Esophagus mucosa (tissue), 1 donor: ENCODE data around the gene ANKRD23. TPM values are rescaled to one million over a fixed set of nuclear protein-coding genes. Genes with fewer than 3 reads are reported as not detected.

Experiments used
- ATAC-seq: fragments of 200-7000 bp; cut with Tn5 transposase; one replicate; pipeline ENCODE4 v1.9.1; 2020
- total RNA-seq: library from RNA; stranded (reverse); gene quantifications from one replicate; pipeline ENCODE4 v1.2.4, GENCODE V29; 2023
- donor health status: DM: yes; HTN: yes; CAD: no.

ANKRD23 gene
- total RNA-seq, 1 donor from 2014 or later, result 1.8 TPM

DNA sequence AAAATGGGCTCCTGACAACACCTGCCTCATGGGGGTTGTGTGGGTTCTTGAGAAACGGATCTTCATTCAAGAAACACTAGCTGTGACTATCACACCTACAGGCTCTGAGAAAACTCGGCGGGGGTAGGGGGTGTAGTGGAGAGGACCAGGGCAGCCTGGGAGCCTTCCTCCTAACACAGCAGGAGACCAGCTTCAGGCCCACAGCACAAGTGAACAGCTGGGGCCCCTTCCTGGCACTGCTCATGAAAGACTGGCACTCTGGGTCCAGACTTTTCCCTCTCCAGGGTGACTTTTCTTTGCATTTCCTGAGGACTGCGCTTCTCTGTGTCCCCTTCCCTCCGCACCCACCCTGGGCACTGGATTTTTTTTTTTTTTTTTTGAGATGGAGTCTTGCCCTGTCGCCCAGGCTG lies 33.2 kb upstream of the ANKRD23 start:
- no peak for ATAC-seq

- ATAC-seq, result no peak
These were observed 32.6 kb upstream of the ANKRD23 start for GRCh38 chr2:96876269-96877041.

DNA sequence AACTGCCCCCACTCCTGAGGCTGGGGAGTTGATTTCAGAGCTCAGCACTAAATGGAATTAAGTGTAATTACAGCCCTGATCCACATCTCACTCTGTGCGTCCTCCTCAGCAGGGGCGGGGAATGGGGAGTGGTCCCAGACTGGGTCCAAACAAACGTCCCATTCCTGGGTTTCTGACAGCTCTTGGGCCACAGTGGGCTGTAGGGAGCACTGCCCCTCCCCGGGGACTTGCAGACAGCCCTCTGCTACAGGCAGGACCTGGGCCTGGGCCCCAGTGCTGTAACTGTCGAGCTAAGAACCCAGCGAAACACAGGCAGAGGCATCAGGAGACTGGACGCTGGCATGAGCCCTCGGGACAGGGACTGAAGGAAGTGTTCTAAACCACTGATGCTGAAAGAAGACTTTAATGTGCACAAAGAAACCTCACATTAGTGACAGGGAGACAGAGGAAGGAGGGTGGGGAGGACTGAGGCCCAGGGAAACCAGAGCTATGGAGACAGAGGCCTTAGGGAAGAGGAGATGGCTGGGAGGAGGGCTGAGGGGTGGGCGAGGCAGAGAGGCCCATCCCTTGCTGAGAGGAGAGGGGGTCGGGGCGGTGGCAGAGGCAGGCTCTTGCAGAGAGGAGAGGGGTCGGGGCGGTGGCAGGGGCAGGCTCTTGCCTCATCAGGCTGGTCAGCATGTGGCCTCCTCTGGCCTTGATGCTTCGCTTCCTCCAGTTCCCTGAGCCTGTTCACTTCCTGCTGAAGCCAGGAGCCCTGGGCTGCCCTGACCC lies 31.9 kb upstream of the ANKRD23 start:
- no peak for ATAC-seq

DNA sequence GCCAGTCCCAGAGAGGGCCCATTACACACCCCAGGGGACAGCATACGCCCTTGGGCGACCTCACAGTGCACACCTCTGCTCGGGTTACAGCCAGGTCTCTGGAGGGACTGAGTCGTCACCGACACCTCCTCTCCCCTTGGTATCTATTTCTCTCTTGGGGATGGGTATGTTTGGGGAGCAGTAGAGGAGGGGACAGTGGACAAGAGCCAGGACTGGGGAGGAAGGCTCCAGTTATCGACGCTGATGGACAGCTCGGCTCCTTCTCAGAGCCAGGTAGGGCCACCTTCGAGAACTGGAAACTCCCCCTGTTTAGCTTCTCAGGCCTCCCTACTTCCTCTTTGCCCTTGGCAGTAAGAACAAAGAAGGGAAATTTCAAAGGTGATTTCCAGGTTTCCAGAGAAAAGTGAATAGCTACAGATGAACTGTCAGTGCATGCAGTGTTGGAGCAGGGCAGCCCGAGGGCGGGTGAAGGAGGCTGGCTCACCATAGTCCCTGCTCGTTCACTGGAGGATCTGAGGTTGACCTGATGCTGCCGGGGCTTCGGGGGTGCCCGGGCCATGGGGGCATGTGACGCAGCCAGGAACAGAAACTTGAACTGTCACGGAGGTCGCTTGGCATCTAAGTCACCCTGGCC lies 30.5 kb upstream of the ANKRD23 start:
- peak; percentile 10 for ATAC-seq

- no peak for ATAC-seq
These were observed 29.9 kb upstream of the ANKRD23 start for GRCh38 chr2:96873651-96874096.

DNA sequence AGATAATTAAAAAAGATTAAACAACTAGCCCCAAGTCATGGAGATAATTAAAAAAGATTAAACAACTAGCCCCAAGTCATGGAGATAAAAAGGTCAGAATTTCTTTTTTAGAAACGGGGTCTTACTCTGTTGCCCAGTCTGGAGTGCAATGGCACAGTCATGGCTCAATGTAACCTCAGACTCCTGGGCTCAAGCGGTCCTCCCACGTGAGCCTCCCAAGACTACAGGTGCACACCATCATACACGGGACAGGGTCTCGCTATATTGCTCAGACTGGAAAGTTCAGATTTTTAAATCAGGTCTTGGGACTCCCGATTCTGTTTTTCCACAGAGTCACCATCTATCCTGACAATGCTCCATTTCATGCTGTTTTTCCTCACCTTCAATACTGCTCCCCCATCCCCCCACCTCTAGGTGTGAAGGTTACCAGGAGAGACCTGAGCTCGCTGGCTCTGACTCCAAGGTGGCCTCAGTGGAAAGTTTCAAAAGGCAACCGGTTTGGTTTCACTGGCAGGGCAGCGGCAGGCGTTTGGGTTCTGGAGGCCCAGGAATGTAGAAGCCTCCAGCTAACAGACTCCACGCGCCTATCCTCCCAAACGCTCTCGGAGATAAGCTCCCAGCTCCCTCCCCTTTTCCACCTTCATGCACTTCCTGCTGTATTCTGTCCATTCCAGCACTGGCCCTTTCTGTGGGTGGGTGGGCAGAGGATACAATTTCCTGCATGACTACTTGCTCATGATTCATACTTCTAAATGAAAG lies 28.9 kb upstream of the ANKRD23 start:
- ATAC-seq, result no peak

DNA sequence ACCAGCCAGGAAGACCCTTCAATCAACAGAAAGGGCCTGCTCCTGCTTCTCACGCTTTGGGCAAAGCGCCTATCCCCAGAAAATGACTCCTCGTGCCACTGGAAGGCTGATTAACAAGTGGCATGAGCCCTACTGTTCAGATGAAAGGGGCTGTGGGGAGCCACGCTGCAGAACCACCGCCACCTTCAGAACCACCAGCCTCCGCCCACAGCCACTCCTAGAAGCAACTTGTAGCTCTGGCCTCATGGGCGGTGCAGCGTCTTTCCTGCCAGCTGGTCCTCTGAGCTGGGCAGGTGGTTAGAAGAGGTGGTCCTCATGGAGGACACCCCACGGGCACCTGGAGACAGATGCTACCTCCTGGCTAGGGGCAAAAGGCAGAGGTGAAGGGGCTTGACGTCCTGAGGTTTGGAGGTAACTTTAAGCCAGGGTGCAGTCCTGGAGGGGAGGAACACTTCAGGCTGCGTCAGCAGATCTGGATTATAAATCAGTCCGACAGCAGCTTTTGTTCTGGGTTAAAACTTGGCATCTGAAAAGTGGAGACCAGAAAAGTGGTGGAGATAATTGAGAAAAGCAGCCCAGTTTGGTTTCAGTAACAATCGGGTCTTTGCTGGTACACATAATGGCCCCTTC lies 26.9 kb upstream of the ANKRD23 start:
- peak; percentile 53 for ATAC-seq

DNA sequence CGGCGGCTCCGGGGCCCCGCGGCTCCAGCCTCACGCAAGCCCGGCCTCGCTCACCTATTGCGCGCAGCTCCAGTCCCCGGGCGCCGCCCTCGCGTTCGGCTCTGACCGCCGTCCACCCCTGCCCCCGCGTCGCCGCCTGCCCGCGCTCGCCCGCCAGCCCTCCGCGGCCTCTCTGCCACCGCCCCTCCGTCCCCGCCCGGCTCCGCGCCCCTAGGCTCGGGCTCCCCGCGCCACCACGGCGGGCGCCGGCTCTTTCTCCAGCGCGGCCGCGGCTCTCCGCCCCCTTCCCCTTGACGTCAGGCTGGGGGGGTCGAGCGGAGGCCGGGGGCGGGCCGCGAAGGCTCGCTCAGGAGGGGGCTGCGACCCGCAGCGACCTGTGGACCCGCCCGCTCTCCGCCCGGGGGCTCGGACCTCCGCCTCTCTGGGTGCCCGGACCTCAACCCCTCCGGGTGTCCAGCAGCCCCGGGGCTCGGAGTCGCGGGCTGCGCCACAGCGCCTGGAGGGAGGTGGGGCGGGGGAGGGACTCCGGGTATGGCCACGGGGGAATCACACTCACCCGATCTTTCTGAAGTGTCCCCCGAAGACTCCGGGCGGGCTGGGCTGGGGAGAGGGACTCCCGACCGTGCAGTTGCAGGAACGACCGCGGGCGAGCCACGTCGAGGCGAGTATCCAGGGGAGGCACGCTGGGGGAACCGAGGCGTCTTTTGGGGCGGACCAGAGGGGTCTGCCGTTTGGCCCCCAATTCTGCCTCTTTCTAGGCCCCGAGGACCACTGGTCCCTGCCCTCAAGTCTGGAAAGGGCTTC lies 26.2 kb upstream of the ANKRD23 start, which contains the start of gene SEMA4C:
Gene SEMA4C (minus strand): TSS at position 259 of the 804 bp plus-strand sequence. CDS start 2,194 bp downstream, outside the sequence.
- ATAC-seq, result peak; percentile 39

DNA sequence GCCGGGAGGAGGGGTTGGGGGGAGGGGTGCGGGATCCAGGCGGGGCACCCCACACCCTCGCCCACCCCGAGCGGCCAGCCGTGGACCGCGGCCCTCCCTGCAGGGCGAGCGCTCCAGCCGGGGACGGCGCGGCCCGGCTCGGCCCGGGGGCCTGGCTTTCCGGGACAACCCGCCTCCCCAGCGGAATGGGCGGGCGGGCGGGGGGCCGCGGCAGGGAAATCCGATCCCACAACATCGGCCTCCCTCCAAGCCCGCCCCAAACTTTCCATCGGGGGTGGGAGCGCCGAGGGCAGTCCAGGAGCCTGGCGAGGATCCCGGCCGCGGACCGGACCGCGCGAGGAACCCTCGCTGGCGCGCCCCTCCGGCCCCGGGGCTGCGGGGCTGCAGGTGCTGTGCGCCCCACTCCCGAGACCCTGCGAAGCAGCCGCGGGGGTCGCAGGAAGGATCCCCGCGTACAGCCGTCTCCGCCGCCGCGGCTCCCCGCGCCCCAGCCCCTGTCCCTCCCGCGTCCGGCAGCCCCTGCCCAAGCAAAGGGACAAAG lies 25.5 kb upstream of the ANKRD23 start:
- peak; percentile 31 for ATAC-seq

DNA sequence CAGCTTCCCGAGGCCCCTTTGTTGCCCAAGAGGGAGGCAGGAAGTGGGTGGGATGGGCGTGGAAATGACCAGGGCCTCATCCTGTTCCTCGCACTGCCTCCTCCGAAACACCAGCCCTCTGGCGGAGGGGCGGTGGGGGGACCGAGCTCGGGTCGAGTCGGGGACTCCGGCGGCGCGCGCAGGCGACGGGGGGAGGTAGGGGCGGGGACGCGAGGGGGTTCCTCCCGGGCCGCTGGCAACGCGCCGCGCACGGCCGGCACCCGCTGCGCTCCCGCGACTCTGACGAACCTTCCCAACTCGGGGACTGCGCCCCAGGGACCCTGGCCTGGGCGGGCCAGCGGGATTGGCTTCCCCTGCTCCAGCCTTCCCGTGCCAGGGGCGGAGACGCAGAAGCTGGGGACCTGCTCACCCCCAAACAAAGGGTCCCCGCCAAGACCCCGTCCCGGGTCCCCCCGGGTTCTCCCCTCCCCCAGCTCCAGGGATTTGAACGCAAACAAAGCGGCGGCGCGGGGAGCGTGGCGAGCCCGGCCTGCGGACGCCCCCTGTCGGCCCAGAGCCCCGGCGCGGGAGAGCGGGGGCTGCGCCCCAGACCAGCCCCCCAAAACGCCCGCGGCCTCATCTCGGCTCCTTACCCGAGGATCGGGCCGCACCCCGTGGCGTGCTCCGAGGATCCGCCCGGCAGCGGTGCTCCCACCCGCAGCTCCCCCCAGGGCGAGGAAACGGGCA lies 24.9 kb upstream of the ANKRD23 start:
- peak; percentile 39 for ATAC-seq

- no peak for ATAC-seq
These were observed 24.1 kb upstream of the ANKRD23 start for GRCh38 chr2:96867756-96868554.

DNA sequence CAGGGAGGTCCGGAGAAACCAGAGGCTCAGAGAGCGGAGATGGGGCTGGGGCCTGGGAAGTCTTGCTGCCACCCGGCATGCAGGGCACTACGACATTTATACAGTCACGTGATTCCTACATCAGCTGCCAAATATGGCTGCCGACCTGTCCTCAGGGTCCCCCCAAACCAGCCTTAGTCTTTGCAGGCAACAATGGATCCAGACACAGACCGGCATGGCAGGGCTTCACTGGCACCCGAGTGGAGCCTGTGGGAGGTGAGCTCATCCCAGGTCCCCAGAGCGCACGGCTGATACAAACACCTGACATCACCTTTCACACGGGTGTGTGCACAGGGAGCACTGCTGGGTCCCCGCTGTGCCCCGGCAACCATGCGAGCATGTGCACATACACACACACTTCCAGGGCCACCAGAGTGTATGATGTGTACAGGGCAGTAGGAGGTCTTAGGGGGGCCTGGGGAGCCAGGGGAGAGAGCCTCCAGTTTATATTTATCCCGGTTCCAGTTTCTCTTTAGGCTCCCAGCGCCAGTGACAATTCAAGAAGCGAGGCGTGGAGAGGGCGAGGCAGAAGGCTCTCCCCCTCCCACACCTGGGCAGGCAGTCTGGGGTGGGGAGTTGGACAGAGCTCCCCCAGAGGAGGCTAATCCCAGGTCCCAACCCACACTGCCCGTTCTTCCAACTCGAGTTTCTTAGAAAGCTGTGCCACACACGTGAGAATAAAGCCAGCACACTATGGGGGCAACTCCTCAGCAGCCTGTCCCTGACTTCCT lies 23.4 kb upstream of the ANKRD23 start:
- no peak for ATAC-seq

DNA sequence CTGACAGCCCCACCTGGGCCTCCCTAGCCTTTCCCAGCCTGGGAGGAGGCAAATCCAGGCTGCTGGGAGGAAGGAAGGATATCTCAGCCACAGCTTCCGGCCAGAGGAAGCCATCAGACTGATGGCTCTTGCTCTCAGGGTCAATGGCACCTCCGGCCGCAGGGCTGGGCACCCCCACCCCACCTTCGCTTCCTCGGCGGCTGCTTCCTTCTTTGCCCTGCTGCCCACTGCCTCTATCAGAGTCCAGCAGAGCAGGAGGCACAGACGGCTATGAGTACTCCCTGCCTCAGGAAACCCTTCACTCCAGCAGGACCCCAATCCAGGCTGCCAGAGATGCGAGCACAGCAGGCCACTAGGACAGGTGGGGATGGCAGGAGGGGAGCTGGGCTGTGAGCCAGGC lies 22.8 kb upstream of the ANKRD23 start:
- no peak for ATAC-seq

GRCh38 chr2:96866149-96866548 lies 22.3 kb upstream of the ANKRD23 start:
- no peak for ATAC-seq

- no peak for ATAC-seq
These were observed 21.8 kb upstream of the ANKRD23 start for GRCh38 chr2:96865654-96866053.

- no peak for ATAC-seq
These were observed 20.7 kb upstream of the ANKRD23 start for GRCh38 chr2:96864343-96865091.

DNA sequence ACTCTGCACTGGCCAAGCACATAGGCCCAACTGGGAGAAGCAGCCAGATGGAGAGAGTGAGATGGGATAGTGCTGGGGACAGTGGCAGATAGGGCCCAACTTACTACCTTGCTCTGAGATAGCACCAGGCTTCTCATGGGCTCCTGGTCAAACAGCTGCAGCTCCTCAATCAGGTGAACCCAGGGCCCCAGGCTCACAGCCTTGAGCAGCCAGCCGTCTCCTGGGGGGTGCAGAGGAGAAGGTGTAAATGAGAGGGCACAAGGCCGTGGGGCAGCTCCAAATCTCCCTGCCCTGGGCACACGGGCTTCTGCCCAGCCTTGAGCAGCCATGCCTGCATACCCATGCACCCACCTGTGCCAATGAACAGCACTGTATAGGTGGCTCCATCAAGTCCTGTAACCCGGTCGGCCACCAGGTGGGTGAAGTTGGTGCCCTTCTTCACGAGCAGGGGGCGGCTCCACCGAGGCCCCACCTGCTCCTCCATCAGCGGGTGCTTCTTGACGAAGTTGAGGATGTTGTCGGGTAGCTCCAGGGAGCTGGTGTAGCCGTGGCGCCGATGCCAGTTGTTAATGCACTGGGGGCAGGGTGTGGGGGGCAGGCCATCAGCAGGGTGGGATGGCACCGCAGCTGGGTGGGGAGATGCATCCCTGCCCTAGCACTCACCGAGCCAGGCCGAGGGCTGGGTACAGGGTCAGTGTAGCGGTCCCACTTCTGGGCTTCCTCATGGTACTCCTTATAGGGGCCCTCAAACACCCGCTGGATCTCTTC lies 19.9 kb upstream of the ANKRD23 start:
- no peak for ATAC-seq
